LNCAP (cell line): ENCODE data around the gene PMM2.

Source experiments
- TF ChIP-seq, protein P1 (sequence below): fragments of 450-650 bp; IDR thresholded peaks from 2 replicates; pipeline ENCODE4 v1.5.1; 2017; ENCODE audit warnings: mild to moderate bottlenecking

PMM2 gene

DNA sequence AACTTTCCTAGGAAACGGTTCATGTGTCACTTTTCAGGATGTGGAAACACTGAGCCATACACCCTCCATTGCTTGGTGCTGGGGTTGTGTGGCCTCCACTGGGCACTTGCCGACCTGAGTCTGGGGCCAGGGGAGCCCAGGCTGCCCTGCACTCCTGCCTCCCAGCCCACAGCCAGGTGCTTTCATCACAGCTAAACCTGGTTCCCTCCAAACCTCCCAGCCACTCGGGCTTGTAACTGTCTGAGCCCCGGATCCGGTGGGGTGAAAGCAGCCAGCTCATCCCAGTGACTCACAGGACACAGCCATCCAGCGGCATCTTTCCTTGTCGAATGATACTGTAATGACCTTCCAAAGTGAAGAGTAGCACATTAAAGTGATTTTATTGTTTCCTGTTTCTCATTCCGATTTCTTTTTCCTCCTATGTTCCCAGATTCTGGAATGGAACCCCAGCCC lies 51.3 kb downstream of the PMM2 start:
- TF ChIP-seq, protein P1, sequence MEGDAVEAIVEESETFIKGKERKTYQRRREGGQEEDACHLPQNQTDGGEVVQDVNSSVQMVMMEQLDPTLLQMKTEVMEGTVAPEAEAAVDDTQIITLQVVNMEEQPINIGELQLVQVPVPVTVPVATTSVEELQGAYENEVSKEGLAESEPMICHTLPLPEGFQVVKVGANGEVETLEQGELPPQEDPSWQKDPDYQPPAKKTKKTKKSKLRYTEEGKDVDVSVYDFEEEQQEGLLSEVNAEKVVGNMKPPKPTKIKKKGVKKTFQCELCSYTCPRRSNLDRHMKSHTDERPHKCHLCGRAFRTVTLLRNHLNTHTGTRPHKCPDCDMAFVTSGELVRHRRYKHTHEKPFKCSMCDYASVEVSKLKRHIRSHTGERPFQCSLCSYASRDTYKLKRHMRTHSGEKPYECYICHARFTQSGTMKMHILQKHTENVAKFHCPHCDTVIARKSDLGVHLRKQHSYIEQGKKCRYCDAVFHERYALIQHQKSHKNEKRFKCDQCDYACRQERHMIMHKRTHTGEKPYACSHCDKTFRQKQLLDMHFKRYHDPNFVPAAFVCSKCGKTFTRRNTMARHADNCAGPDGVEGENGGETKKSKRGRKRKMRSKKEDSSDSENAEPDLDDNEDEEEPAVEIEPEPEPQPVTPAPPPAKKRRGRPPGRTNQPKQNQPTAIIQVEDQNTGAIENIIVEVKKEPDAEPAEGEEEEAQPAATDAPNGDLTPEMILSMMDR: no peak

DNA sequence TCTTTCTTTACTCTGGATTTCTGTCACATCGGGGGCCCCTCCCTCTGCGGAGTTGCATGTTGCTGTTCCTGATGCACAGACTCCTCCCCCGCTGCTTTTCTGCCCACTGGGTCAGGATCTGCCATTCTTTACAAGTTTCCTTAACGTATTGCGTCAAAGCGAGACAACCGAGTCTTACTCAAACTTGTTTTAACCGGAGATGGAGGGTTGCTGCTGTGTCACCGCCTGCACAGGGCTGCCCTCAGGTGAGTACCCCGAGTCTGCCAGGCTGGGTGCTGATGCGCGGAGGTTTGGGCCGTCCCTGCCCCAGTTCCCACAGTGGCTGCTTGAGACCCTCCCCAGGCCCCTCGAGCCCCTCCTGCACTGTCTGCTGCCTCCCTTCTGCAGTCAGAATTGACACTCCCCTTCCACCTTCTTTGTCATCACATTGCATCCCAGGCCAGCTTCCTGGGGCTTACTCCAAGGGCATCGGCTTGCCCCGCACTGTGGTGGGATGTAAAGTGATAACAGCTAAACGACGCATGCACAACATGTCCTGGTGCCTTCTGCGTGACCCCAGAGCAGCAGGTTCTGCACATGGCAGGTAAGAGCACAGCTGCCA lies 51.9 kb downstream of the PMM2 start:
- TF ChIP-seq, protein P1: no peak

DNA sequence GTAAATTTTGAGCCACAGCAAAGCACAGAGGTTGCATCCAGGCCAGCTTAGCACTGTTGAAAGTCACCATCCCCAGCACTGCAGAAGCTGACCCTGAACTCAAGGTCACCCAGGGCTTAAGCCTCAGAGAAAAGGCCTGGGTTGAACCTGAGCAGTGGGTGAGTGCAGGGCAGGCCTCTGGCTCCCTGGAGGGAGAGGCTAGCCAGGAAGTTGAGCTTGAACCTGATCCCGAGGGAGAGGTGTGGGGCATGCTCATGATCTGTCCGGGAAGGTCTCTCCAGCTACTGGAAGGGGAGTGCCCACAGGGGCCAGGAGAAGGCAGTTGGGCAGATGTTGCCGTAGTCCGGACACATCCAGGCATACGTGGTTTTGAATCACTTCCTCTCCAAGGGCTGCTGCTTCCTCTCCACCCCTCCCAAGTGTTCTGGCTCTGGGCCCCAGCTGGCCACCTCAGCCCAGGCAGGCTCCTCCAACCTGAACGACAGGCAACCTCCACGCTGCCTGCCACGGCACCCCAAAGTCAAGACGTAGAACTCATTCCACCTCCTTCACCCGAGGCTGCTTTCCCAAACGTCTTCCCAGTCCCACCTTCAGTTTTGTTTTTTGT lies 52.7 kb downstream of the PMM2 start:
- TF ChIP-seq, protein P1: no peak

DNA sequence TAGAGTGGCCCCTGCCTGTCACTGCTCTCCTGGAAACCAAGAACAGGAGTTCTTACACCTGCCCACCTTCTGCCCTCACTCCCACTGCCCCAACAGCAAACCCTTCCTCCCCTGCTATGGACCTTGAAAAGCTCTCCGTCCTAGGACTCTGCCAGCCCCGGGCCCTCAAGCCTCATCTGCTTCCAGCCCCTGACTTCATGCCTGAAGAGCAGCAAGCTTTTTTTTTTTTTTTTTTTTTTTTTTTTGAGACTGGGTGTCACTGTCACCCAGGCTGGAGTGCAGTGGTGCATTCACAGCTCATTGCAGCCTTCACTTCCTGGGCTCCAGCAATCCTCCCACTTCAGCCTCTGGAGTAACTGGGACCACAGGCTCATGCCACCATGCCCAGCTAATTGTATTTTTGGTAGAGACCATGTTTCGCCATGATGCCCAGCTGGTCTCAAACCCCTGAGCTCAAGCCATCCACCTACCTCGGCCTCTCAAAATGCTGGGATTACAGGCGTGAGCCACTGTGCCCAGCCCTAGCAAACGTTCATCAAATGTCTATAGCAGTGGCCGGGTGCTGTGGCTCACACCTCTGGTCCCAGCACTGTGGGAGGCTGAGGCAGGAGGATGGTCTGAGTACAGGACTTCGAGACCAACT lies 54.2 kb downstream of the PMM2 start:
- TF ChIP-seq, protein P1: no peak

DNA sequence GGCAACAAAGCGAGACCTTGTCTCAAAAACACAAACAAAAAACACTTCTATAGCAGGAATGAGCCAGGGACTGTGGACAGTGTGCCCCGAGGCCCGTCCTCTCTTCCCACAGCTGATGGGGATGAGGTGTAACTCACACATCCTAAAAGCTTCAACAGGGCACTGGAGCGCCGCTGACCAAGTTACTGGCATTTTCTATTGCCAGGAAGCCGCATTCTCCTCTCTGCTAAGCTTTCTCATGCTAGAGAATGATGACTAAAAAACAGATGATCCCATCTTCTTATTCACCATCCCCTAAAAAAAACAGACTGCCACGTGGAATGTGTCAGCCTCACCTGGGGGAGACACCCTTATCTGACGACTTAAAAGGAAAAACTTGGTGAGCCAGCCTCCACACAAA lies 54.9 kb downstream of the PMM2 start:
- TF ChIP-seq, protein P1: no peak

DNA sequence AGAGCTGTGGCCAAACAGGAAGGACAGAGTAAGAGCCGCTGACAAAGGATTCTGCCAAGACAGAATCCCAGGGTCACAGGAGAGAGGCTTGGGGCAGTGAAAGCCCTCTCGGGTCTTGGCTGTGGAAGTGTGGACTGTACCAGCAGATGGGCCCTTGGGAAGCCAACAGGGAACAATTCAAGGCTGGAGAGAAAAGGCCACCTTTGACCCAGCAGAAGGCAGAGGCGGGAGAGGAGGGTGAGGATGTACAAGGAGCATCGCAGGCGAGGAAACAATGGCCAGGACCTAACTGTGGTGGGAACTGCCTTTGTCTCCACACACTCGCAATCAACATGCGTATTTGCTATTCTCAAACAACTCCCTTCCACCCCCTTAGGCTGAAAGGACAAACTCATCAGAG lies 55.5 kb downstream of the PMM2 start:
- TF ChIP-seq, protein P1: no peak

DNA sequence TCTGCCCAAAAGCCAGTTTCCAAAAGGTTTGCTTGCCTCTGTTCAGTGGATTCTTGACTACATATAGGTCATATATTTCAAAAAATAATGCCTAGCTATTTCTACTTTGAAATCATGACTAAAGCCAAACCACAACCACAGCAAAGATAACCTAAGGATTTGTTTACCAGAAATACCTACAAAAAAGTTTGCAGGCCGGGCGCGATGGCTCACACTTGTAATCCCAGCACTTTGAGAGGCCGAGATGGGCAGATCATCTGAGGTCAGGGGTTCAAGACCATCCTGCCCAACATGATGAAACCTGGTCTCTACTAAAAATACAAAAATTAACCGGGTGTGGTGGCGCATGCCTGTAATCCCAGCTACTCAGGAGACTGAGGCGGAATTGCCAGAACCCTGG lies 56.0 kb downstream of the PMM2 start:
- TF ChIP-seq, protein P1: no peak
